ENCODE results near the gene COL4A2.

The COL4A2 gene

GRCh38 chr13:110509478-110509926 is 202.4 kb downstream of the COL4A2 start:
- no peak for TF ChIP-seq GATA3 (IDR thresholded peaks at IDR 0.05; ENCODE audit: low read depth, low read length)
- TF ChIP-seq GATA2 (IDR thresholded peaks at IDR 0.05; ENCODE audit: low read depth, low read length): no peak

DNA sequence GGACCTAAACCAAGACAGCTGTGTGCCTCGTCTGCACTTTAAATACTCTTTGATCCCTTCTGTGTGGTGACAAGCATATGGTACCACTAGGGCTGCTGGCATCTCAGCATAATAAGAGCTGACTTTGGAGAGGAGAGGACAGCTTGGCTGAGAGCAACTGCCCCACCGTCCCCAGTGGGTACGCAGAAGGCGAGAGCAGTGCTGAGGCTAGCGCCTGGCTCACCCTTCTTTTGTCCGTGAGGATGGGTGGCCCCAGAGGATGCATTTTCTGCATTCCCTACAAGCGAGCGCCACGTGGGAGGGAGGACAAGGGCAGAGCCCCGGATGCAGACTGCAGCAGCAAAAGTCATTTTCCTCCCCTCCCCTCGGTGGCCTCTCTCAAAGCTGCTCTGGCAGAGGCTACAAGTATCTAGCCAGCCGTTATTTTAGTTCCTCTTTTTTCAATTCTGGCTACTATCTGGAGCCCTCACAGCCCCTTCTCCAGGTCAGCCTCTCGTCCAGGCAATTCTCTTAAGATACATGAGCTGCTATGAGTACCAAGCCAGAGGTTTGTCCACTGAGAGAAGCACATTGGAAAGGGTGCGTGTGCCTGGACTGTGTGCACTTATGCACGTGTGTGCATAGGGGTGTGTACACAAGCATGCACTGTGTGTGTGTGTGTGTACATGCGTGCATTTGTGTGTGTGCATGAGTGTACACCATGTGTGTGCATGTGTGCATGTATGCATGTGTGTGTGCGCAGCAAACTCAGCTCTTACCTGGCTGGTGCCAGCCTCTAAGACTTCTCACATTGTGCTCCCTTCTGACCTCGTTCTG is 203.1 kb downstream of the COL4A2 start:
- TF ChIP-seq GATA2 (IDR thresholded peaks at IDR 0.05; ENCODE audit: low read depth, low read length) (no peak), GATA3 (IDR thresholded peaks at IDR 0.05; ENCODE audit: low read depth, low read length) (no peak)

- TF ChIP-seq GATA2 (IDR thresholded peaks at IDR 0.05; ENCODE audit: low read depth, low read length): no peak
- no peak for TF ChIP-seq GATA3 (IDR thresholded peaks at IDR 0.05; ENCODE audit: low read depth, low read length)
Observed at GRCh38 chr13:110511509-110512181, 204.6 kb downstream of the COL4A2 start.

- TF ChIP-seq GATA2 (IDR thresholded peaks at IDR 0.05; ENCODE audit: low read depth, low read length): no peak
- TF ChIP-seq GATA3 (IDR thresholded peaks at IDR 0.05; ENCODE audit: low read depth, low read length): no peak
Observed at GRCh38 chr13:110512198-110512740, 205.2 kb downstream of the COL4A2 start.

DNA sequence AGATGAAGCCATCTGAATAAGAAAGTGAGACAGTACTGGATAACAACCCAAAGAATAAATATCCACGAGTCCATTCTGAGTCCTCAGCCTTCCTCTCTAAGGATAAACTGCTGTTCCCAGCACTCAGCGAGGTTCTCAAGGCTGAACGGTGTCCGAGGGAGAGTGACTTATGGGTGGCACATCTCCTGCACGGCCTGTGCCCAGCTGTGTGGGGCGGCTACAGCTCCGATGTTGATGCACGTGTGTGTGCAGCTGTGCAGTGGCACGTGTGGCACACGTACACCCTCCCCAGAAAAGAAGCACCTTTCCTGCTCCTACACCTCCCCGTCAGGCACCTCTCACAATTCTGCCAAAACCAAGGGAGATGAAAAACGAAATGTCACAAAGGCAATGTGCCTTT is 209.4 kb downstream of the COL4A2 start:
- no peak for TF ChIP-seq GATA2 (IDR thresholded peaks at IDR 0.05; ENCODE audit: low read depth, low read length)
- TF ChIP-seq GATA3 (IDR thresholded peaks at IDR 0.05; ENCODE audit: low read depth, low read length): no peak

GRCh38 chr13:110517505-110518225 is 210.6 kb downstream of the COL4A2 start:
- TF ChIP-seq GATA3 (IDR thresholded peaks at IDR 0.05; ENCODE audit: low read depth, low read length) (no peak), GATA2 (IDR thresholded peaks at IDR 0.05; ENCODE audit: low read depth, low read length) (no peak)

DNA sequence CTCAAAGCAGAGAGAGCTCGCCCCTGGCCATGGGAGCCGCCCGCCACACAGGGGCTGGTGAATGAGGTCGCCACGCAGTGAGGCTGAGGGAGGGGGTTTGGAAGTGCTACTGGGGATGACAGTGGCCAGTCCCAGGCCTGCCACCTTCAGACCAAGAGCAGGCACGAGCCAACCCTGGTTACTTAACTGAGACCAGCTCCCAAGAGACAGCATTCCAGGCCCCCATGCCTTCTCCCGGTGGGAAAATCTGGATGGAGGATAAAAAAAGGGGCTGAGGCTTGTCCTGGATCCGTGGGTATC is 211.1 kb downstream of the COL4A2 start:
- no peak for TF ChIP-seq GATA3 (IDR thresholded peaks at IDR 0.05; ENCODE audit: low read depth, low read length)
- TF ChIP-seq GATA2 (IDR thresholded peaks at IDR 0.05; ENCODE audit: low read depth, low read length): no peak

DNA sequence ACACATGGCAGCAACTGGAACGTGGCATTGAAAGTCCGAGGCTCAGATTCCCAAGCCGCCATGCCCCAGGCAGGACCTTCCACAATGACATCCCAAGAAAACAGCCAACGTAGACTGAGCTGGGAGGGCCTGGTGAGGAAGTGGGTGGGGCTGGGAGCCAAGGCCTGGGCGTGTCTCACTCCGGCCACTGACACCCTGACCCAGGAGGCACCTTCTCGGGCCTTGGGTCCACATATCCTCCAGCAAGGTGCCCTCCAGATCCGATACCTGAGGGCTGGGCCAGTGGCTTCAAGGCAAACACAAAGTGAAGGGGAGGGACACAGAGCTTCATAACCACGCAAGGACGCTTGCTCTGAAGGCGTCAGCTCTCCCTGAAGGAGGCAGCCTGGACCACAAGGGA is 211.5 kb downstream of the COL4A2 start:
- no peak for TF ChIP-seq GATA3 (IDR thresholded peaks at IDR 0.05; ENCODE audit: low read depth, low read length)
- no peak for TF ChIP-seq GATA2 (IDR thresholded peaks at IDR 0.05; ENCODE audit: low read depth, low read length)

DNA sequence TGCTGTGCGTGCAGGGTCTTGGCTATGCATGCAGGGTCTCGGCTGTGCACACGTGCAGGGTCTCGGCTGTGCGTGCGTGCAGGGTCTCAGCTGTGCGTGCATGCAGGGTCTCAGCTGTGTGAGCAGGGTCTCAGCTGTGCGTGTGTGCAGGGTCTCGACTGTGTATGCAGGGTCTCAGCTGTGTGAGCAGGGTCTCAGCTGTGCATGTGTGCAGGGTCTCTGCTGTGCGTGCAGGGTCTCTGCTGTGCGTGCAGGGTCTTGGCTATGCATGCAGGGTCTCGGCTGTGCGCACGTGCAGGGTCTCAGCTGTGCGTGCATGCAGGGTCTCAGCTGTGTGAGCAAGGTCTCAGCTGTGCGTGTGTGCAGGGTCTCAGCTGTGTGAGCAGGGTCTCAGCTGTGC is 212.0 kb downstream of the COL4A2 start:
- TF ChIP-seq GATA2 (IDR thresholded peaks at IDR 0.05; ENCODE audit: low read depth, low read length) (no peak), GATA3 (IDR thresholded peaks at IDR 0.05; ENCODE audit: low read depth, low read length) (no peak)

- TF ChIP-seq GATA3 (IDR thresholded peaks at IDR 0.05; ENCODE audit: low read depth, low read length): no peak
- TF ChIP-seq GATA2 (IDR thresholded peaks at IDR 0.05; ENCODE audit: low read depth, low read length): no peak
Observed at GRCh38 chr13:110519506-110519905, 212.4 kb downstream of the COL4A2 start.

DNA sequence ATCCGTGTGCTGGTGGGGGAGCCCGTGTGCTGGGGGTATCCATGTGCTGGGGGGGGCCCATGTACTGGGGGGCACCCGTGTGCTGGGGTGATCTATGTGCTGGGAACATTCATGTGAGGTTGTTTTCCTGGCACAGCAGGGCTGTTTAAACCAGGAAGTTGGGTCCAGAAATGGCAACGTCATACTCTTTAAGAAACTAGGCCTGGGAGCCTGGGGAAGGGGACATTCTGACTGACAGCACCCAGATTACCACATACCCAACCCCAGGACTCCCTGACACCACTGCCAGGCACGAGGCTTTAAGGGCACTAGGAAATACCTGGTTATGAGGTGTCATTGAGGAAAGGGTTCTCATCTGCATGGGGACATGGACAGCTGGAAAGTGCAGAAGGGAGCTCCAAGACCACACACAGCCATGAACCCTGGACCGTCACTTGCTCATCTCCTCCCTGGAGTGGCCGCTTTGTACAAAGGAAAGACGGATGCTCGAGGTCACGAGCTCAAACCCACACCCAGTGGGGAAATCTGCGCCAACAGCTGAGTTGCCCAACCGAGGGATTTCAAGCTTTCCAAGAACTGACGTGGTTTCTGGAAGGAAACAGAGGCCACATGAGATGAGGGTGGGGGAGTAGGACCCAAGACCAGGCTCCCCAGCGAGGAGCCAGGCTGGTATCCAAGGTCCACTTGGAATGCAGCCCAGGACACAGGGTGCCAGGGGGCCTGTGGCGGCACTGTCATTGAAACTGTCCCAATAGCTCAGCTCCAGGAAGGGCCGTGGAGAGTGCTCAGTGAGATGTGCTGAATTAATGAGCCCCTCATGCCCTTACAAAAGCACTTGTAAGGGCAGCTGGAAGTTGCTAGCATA is 213.6 kb downstream of the COL4A2 start:
- TF ChIP-seq GATA2 (IDR thresholded peaks at IDR 0.05; ENCODE audit: low read depth, low read length): no peak
- TF ChIP-seq GATA3 (IDR thresholded peaks at IDR 0.05; ENCODE audit: low read depth, low read length): no peak

DNA sequence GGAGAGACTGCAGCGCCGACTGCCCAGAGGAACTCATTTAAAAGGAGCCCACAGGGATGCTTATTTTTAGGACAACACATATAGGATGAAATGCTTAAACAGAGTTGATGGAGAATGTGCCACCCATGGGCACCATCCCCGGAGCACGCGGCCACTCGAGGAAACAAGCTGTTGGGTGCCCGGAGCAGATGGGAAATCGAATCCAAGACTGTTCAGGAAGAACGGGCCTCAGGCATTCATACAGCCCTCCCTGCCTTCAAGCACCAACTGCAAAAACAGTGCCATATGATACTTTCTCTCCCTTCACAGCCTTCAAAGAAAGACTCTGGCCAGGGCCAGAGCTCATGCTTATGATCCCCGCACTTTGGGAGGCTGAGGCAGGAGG is 214.2 kb downstream of the COL4A2 start:
- TF ChIP-seq GATA3 (IDR thresholded peaks at IDR 0.05; ENCODE audit: low read depth, low read length): no peak
- TF ChIP-seq GATA2 (IDR thresholded peaks at IDR 0.05; ENCODE audit: low read depth, low read length): no peak

DNA sequence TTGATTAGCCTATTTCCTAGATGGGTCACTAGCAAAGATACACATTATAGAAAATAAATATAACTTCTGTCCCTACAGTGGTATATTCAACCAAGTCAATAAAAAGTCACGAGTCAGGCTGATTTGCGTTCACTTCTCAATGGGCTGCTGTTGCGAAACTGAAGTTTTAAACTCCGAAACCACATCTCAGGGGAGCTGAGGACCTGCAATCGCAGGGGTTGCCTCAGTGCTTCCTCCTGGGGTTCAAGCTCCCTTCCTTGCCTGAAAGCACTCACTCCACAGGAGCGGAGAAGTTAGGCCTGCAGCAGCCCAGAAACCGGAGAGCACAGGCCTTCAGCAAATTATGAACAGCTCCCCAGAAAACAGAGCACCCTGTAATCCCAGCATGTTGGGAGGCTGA is 214.9 kb downstream of the COL4A2 start:
- TF ChIP-seq GATA2 (IDR thresholded peaks at IDR 0.05; ENCODE audit: low read depth, low read length) (no peak), GATA3 (IDR thresholded peaks at IDR 0.05; ENCODE audit: low read depth, low read length) (no peak)

Measured in SH-SY5Y (cell line).